ENCODE measurements around the gene CSNK1E.

DNA sequence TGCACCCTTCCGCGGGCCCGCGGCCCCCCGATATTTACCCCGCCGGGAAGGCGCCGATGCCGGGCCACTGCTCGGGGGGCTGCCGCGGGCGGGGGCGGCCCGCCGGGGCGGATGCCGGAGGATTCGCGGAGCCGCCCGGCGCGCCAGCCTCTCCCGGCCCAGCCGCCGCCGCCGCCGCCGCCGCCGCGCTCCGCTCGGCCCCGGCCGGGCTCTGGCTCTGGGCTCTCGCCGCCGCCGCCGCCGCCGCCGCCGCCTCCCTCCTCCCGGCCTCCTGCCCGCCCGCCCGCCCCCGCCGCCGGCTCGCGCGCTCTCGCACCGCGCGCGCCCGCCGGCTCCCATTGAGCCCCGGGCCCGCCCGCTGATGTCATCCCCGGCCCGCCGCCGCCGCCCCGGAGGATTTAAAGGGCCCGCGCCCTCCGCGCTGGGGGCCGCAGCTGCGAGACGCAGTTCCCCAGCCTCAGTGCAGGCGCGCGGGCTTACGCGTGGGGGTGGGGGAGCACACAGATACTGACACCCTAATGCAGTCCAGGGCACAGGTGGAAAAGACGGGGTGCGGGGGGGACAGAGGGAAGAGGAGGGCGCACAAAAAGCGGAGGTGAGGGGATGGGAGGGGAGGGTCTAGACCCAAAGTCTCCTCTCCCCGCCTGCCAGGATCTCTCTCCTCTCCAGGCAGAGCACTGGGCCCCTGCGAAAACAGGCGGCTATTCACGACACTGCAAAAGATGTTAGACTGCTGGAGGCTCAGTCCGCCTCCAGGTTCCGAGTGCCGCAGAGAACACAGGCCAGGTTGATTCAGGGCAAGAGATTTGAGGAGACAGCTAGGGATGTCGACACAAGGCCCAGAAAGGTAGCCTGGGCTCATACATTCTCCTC lies at the start of gene CSNK1E:
- TF ChIP-seq SIN3A (IDR thresholded peaks at IDR 0.05; ENCODE audit: borderline replicate concordance, insufficient read depth, low read length) (no peak), REST (IDR thresholded peaks at IDR 0.05; ENCODE audit: insufficient read depth in 1 of 2, low read depth in 2 of 2, low read length in 2 of 2) (no peak), TAF1 (IDR thresholded peaks at IDR 0.05; ENCODE audit: borderline replicate concordance, insufficient read depth, low read length) (peak; percentile 44; the same call in 1 of the 2 replicates), POLR2AphosphoS5 (IDR thresholded peaks at IDR 0.05; ENCODE audit: low read depth, low read length) (no peak)

Data from PFSK-1 (cell line).